Epithelial cell of proximal tubule (primary cell): ENCODE data around the gene CBX1. TPM values are rescaled to one million over a fixed set of nuclear protein-coding genes. Genes with fewer than 3 reads are reported as not detected.

Experiments
- DNase-seq: peaks from one replicate; pipeline ENCODE4 v3.0.0-alpha.2; 2011; ENCODE audit warnings: low read depth
- H3K4me3 ChIP-seq: 2 replicates; pipeline ENCODE4 v1.5.1; 2011; ENCODE audit warnings: low read depth, mild to moderate bottlenecking, low read length
- total RNA-seq: library from RNA; depleted of rRNA; stranded (reverse); fragments of >200 nt; gene quantifications from 2 replicates; pipeline ENCODE4 v1.2.3, GENCODE V29; 2015
- TF ChIP-seq, protein P1 (sequence below): conservative IDR thresholded peaks from 2 replicates; pipeline ENCODE4 v1.5.1; 2012; ENCODE audit warnings: low read depth, mild to moderate bottlenecking, low read length

CBX1 gene
- total RNA-seq, 1 donor from 2014 or later = 105 TPM

DNA sequence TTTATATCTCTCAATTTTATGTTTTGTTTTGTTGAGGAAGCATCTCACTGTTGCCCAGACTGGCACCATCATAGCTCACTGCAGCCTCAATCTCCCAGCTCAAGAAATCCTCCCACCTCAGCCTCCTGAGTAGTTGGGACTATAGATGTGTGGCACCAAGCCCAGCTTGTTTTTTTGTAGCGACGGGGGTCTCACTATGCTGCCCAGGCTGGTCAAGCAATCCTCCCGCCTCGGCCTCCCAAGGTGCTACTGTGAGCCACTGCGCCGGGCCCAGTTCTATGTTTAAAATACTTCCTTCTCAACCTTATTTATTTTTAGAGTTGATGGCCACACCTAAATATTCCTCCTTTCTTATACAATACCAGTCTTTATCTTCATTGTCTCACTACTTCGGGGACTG is 55.0 kb downstream of the CBX1 start:
- TF ChIP-seq, protein P1, sequence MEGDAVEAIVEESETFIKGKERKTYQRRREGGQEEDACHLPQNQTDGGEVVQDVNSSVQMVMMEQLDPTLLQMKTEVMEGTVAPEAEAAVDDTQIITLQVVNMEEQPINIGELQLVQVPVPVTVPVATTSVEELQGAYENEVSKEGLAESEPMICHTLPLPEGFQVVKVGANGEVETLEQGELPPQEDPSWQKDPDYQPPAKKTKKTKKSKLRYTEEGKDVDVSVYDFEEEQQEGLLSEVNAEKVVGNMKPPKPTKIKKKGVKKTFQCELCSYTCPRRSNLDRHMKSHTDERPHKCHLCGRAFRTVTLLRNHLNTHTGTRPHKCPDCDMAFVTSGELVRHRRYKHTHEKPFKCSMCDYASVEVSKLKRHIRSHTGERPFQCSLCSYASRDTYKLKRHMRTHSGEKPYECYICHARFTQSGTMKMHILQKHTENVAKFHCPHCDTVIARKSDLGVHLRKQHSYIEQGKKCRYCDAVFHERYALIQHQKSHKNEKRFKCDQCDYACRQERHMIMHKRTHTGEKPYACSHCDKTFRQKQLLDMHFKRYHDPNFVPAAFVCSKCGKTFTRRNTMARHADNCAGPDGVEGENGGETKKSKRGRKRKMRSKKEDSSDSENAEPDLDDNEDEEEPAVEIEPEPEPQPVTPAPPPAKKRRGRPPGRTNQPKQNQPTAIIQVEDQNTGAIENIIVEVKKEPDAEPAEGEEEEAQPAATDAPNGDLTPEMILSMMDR = no peak
- no peak for DNase-seq
- peak overlapping the region; percentile 91 for H3K4me3 ChIP-seq

GRCh38 chr17:48045316-48046001 is 55.8 kb downstream of the CBX1 start:
- TF ChIP-seq, protein P1 = no peak
- no peak for DNase-seq
- H3K4me3 ChIP-seq = no peak overlapping the region

DNA sequence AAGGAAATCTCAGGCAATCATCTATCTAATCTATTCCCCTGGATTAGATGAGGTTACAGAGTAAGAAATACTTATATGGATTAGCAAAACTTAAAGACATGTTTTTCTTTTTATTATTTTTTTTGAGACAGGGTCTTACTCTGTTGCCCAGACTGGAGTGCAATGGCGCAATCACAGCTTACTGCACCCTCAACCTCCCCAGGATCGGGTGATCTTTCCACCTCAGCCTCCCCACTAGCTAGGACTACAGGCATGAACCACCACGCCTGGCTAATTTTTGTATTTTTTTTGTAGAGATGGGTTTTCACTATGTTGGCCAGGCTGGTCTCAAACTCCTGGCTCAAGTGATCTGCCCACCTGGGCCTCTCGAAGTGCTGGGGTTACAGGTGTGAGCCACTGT is 56.4 kb downstream of the CBX1 start:
- DNase-seq = no peak
- no peak overlapping the region for H3K4me3 ChIP-seq
- TF ChIP-seq, protein P1 = no peak

DNA sequence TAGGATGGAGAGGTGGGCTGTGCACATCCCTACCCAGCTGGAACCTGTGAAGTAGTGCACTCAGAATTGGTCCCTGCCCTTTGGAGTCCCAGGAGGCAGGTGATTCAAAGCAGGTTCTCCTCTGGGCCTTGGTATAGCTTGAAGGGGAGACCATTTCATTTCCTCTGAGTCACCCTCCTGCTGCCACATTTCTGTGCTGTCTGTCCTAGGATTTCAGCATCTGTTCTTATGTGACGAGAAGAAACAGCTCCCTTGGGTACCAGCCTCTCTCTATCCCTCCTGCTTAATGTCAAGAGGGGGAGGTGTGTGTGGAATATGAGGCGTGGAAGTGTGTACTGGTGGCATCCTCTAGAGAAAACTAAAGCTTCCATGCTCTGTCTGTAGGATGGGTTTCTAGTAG is 58.1 kb downstream of the CBX1 start:
- TF ChIP-seq, protein P1 = no peak
- no peak for DNase-seq
- H3K4me3 ChIP-seq = no peak overlapping the region

- TF ChIP-seq, protein P1 = no peak
- no peak overlapping the region for H3K4me3 ChIP-seq
- DNase-seq = no peak
These were observed 62.6 kb downstream of the CBX1 start for GRCh38 chr17:48038687-48039086.

GRCh38 chr17:48037838-48038323 is 63.4 kb downstream of the CBX1 start:
- DNase-seq = no peak
- TF ChIP-seq, protein P1 = no peak
- peak overlapping the region; percentile 70 for H3K4me3 ChIP-seq
